Liver (tissue), 9 donors: Measurements from ENCODE around the gene RGL1. TPM values are rescaled to one million over a fixed set of nuclear protein-coding genes. Genes with fewer than 3 reads are reported as not detected.

Experiments
- DNase-seq: peaks from one replicate; pipeline ENCODE4 v3.0.0-alpha.2; 2017; ENCODE audit warnings: low spot score
- H3K27ac ChIP-seq, 2 donors: one replicate each; pipeline ENCODE4 v1.7.0; 2013; ENCODE audit warnings: inconsistent platforms in 2 of 2, low read length in 2 of 2, control low read depth in 1 of 2, low read depth in 1 of 2, mild to moderate bottlenecking in 1 of 2
- H3K27me3 ChIP-seq, 4 donors: one replicate each; pipeline versions ENCODE4 v1.6.1 to v1.7.0; 2013; ENCODE audit warnings: low read length in 3 of 4, inconsistent platforms in 1 of 4, mild to moderate bottlenecking in 1 of 4, moderate library complexity in 1 of 4; ENCODE audit not compliant: control insufficient read depth in 4 of 4, insufficient read depth in 4 of 4
- H3K36me3 ChIP-seq, 4 donors: one replicate each; pipeline versions ENCODE4 v1.6.1 to v1.7.0; 2013; ENCODE audit warnings: low read length in 3 of 4, mild to moderate bottlenecking in 3 of 4, low read depth in 1 of 4, moderate library complexity in 1 of 4; ENCODE audit not compliant: control insufficient read depth in 4 of 4, insufficient read depth in 3 of 4
- H3K4me1 ChIP-seq, 4 donors: one replicate each; pipeline versions ENCODE4 v1.6.1 to v1.7.0; 2013; ENCODE audit warnings: low read length in 3 of 4, mild to moderate bottlenecking in 3 of 4, moderate library complexity in 1 of 4; ENCODE audit not compliant: control insufficient read depth in 4 of 4, insufficient read depth in 4 of 4
- H3K4me3 ChIP-seq, 3 donors: one replicate each; pipeline versions ENCODE4 v1.6.1 to v1.7.0; 2013; ENCODE audit warnings: low read length in 3 of 3, control low read depth in 1 of 3, low read depth in 1 of 3, mild to moderate bottlenecking in 1 of 3
- H3K9ac ChIP-seq, 2 donors: one replicate each; pipeline ENCODE4 v1.7.0; 2013; ENCODE audit warnings: low read length in 2 of 2, mild to moderate bottlenecking in 2 of 2, moderate library complexity in 2 of 2, control low read depth in 1 of 2, low read depth in 1 of 2
- H3K9me3 ChIP-seq, 4 donors: one replicate each; pipeline versions ENCODE4 v1.6.1 to v1.7.0; 2013; ENCODE audit warnings: low read length in 3 of 4; ENCODE audit not compliant: control insufficient read depth in 4 of 4
- EGR1 ChIP-seq, 2 donors: IDR thresholded peaks; 2 replicates each; pipeline ENCODE4 v1.6.1; 2016 to 2018; ENCODE audit warnings: antibody characterized with exemption in 2 of 2, low read depth in 2 of 2
- FOXA1 ChIP-seq: IDR thresholded peaks from 2 replicates; pipeline ENCODE4 v1.6.1; 2016; ENCODE audit warnings: antibody characterized with exemption
- FOXA2 ChIP-seq: IDR thresholded peaks from 2 replicates; pipeline ENCODE4 v1.6.1; 2016; ENCODE audit warnings: antibody characterized with exemption
- GABPA ChIP-seq, 2 donors: IDR thresholded peaks in 1 of 2; conservative IDR thresholded peaks in 1 of 2; 2 replicates each; pipeline ENCODE4 v1.6.1; 2016; ENCODE audit warnings: antibody characterized with exemption in 2 of 2, mild to moderate bottlenecking in 1 of 2, moderate library complexity in 1 of 2
- HNF4A ChIP-seq, 2 donors: conservative IDR thresholded peaks; 2 replicates each; pipeline ENCODE4 v1.6.1; 2016; ENCODE audit warnings: antibody characterized with exemption in 2 of 2, mild to moderate bottlenecking in 2 of 2
- HNF4G ChIP-seq: IDR thresholded peaks from 2 replicates; pipeline ENCODE4 v1.6.1; 2016; ENCODE audit warnings: antibody characterized with exemption
- JUND ChIP-seq, 2 donors: IDR thresholded peaks; 2 replicates each; pipeline ENCODE4 v1.6.1; 2016; ENCODE audit warnings: antibody characterized with exemption in 2 of 2
- NR2F2 ChIP-seq: IDR thresholded peaks from 2 replicates; pipeline ENCODE4 v1.6.1; 2016; ENCODE audit warnings: antibody characterized with exemption
- RAD21 ChIP-seq, 2 donors: IDR thresholded peaks; 2 replicates each; pipeline ENCODE4 v1.6.1; 2016; ENCODE audit warnings: antibody characterized with exemption in 2 of 2, mild to moderate bottlenecking in 2 of 2
- RXRA ChIP-seq, 2 donors: IDR thresholded peaks; 2 replicates each; pipeline ENCODE4 v1.6.1; 2017 to 2018; ENCODE audit warnings: antibody characterized with exemption in 2 of 2, mild to moderate bottlenecking in 1 of 2
- SP1 ChIP-seq: IDR thresholded peaks from 2 replicates; pipeline ENCODE4 v1.6.1; 2018; ENCODE audit warnings: antibody characterized with exemption, mild to moderate bottlenecking
- TAF1 ChIP-seq: conservative IDR thresholded peaks from 2 replicates; pipeline ENCODE4 v1.6.1; 2016; ENCODE audit warnings: antibody characterized with exemption, mild to moderate bottlenecking
- YY1 ChIP-seq: IDR thresholded peaks from 2 replicates; pipeline ENCODE4 v1.6.1; 2016; ENCODE audit warnings: antibody characterized with exemption, mild to moderate bottlenecking
- WGBS: extraction: QIAGEN DNeasy Blood & Tissue Kit; methylation state at CpG from one replicate; pipeline ENCODE4 v1.1.7; 2013; 5-methylcytosine and 5-hydroxymethylcytosine counted together
- polyA plus RNA-seq, 2 donors: library from polyadenylated mRNA; stranded (reverse) in 1 of 2; unstranded in 1 of 2; fragments of 200-250 nt in 1 of 2; fragments of >200 nt in 1 of 2; fragmentation: Nextera tagmentation in 1 of 2; extraction: Ambion mirVana in 1 of 2; gene quantifications; one replicate each; pipeline versions ENCODE4 v1.2.1 to v1.2.3, GENCODE V29; 2013 to 2015
- total RNA-seq, 2 donors: library from RNA; depleted of rRNA; stranded (reverse); fragments of >200 nt; gene quantifications; one replicate each; pipeline ENCODE4 v1.2.3, GENCODE V29; 2014
- TF ChIP-seq, protein P1 (sequence below): IDR thresholded peaks from 2 replicates; pipeline ENCODE4 v1.6.1; 2016; ENCODE audit warnings: antibody characterized with exemption
- TF ChIP-seq, protein P2 (sequence below): fragments of 150-350 bp; IDR thresholded peaks from 2 replicates; pipeline ENCODE4 v1.5.1; 2017; ENCODE audit warnings: improper control_type of control experiment, low read depth, low read length; ENCODE audit not compliant: missing input control
- TF ChIP-seq, protein P3 (sequence below): IDR thresholded peaks from 2 replicates; pipeline ENCODE4 v1.6.1; 2016; ENCODE audit warnings: antibody characterized with exemption
- TF ChIP-seq, protein P4 (sequence below): IDR thresholded peaks from 2 replicates; pipeline ENCODE4 v1.6.1; 2016; ENCODE audit warnings: antibody characterized with exemption
- TF ChIP-seq, protein P5 (sequence below): IDR thresholded peaks from 2 replicates; pipeline ENCODE4 v1.6.1; 2016; ENCODE audit warnings: antibody characterized with exemption, mild to moderate bottlenecking
- donor health status: healthy.
- donor health status: healthy.
- donor health status: healthy.
- donor health status: healthy.
- donor health status: healthy.

Gene RGL1
- total and polyA plus RNA-seq, 4 donors: 3.9 to 15.3 (median 8.9) TPM

DNA sequence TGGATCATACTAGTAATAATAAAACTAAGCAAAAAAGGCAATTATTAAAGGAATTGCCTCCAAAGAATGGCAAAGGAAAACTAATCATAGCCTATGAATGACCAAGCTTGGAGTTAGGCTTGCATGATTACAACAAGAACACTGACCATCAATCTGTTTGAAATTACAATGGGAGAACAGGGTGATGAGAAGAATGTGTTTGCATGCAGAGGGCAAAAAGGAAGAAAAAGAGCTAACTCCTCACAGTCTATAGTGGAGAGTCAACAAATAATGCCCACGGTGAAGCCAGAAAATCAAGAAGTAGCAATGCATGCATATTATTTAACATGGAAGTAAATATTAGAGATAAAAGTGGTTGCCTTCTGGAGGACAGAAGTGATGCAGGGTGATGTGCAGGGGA lies 160.8 kb downstream of the RGL1 start:
- TF ChIP-seq SP1 (no peak), YY1 (no peak), RAD21 (IDR thresholded peaks at IDR 0.05) (no peak), RXRA (IDR thresholded peaks at IDR 0.05) (no peak), FOXA2 (no peak), FOXA1 (no peak), JUND (IDR thresholded peaks at IDR 0.05) (no peak), HNF4G (no peak), GABPA (IDR thresholded peaks at IDR 0.05 in 1 of 2, conservative IDR thresholded peaks at IDR 0.05 in 1 of 2) (no peak), NR2F2 (no peak), TAF1 (no peak)
- TF ChIP-seq, protein P1, sequence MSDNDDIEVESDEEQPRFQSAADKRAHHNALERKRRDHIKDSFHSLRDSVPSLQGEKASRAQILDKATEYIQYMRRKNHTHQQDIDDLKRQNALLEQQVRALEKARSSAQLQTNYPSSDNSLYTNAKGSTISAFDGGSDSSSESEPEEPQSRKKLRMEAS: no peak
- TF ChIP-seq, protein P2, sequence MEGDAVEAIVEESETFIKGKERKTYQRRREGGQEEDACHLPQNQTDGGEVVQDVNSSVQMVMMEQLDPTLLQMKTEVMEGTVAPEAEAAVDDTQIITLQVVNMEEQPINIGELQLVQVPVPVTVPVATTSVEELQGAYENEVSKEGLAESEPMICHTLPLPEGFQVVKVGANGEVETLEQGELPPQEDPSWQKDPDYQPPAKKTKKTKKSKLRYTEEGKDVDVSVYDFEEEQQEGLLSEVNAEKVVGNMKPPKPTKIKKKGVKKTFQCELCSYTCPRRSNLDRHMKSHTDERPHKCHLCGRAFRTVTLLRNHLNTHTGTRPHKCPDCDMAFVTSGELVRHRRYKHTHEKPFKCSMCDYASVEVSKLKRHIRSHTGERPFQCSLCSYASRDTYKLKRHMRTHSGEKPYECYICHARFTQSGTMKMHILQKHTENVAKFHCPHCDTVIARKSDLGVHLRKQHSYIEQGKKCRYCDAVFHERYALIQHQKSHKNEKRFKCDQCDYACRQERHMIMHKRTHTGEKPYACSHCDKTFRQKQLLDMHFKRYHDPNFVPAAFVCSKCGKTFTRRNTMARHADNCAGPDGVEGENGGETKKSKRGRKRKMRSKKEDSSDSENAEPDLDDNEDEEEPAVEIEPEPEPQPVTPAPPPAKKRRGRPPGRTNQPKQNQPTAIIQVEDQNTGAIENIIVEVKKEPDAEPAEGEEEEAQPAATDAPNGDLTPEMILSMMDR: no peak
- TF ChIP-seq, protein P3, sequence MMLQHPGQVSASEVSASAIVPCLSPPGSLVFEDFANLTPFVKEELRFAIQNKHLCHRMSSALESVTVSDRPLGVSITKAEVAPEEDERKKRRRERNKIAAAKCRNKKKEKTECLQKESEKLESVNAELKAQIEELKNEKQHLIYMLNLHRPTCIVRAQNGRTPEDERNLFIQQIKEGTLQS: no peak
- TF ChIP-seq, protein P4, sequence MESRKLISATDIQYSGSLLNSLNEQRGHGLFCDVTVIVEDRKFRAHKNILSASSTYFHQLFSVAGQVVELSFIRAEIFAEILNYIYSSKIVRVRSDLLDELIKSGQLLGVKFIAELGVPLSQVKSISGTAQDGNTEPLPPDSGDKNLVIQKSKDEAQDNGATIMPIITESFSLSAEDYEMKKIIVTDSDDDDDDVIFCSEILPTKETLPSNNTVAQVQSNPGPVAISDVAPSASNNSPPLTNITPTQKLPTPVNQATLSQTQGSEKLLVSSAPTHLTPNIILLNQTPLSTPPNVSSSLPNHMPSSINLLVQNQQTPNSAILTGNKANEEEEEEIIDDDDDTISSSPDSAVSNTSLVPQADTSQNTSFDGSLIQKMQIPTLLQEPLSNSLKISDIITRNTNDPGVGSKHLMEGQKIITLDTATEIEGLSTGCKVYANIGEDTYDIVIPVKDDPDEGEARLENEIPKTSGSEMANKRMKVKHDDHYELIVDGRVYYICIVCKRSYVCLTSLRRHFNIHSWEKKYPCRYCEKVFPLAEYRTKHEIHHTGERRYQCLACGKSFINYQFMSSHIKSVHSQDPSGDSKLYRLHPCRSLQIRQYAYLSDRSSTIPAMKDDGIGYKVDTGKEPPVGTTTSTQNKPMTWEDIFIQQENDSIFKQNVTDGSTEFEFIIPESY: no peak
- TF ChIP-seq, protein P5, sequence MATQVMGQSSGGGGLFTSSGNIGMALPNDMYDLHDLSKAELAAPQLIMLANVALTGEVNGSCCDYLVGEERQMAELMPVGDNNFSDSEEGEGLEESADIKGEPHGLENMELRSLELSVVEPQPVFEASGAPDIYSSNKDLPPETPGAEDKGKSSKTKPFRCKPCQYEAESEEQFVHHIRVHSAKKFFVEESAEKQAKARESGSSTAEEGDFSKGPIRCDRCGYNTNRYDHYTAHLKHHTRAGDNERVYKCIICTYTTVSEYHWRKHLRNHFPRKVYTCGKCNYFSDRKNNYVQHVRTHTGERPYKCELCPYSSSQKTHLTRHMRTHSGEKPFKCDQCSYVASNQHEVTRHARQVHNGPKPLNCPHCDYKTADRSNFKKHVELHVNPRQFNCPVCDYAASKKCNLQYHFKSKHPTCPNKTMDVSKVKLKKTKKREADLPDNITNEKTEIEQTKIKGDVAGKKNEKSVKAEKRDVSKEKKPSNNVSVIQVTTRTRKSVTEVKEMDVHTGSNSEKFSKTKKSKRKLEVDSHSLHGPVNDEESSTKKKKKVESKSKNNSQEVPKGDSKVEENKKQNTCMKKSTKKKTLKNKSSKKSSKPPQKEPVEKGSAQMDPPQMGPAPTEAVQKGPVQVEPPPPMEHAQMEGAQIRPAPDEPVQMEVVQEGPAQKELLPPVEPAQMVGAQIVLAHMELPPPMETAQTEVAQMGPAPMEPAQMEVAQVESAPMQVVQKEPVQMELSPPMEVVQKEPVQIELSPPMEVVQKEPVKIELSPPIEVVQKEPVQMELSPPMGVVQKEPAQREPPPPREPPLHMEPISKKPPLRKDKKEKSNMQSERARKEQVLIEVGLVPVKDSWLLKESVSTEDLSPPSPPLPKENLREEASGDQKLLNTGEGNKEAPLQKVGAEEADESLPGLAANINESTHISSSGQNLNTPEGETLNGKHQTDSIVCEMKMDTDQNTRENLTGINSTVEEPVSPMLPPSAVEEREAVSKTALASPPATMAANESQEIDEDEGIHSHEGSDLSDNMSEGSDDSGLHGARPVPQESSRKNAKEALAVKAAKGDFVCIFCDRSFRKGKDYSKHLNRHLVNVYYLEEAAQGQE: no peak
- 91% methylated on average over 1 of the region's 1 CpG for WGBS

DNA sequence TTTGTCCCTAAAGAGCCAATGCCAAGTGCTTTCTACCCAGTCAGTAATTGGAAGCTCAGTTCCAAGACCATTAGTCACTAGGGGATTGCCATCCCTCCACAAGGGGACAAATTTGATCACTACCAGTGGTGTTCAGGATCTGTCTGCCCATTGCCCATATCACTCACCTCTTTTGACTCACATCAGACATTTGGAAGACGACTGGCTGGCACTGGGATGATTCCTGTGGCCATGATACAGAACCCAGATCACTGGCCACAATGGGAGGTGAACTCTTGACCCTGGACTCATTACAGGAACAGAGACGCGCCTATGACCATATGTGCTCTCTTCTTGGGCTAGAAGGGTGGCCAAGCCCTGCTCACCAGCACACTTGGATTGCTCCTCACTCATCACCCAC lies 161.6 kb downstream of the RGL1 start:
- TF ChIP-seq, protein P5: no peak
- TF ChIP-seq, protein P1: no peak
- TF ChIP-seq HNF4A (conservative IDR thresholded peaks at IDR 0.05): no peak
- TF ChIP-seq GABPA (IDR thresholded peaks at IDR 0.05 in 1 of 2, conservative IDR thresholded peaks at IDR 0.05 in 1 of 2): no peak
- no peak for TF ChIP-seq EGR1 (IDR thresholded peaks at IDR 0.05; ENCODE audit: low read depth in 2 of 2)
- TF ChIP-seq NR2F2: no peak
- TF ChIP-seq RAD21 (IDR thresholded peaks at IDR 0.05): no peak
- no peak overlapping the region for H3K9ac ChIP-seq
- no peaks in the 10 kb centered on the region for H3K36me3 ChIP-seq
- H3K9me3 ChIP-seq: no peaks in the 10 kb centered on the region
- no peaks in the 10 kb centered on the region for H3K4me1 ChIP-seq
- 89% methylated on average over 3 of the region's 3 CpGs for WGBS
- H3K4me3 ChIP-seq: no peak overlapping the region
- H3K27me3 ChIP-seq: no peaks in the 10 kb centered on the region
- H3K27ac ChIP-seq: no peak overlapping the region
- DNase-seq: no peak

More for the DNA sequence above, 160.8 kb downstream of the RGL1 start:
- no peak for DNase-seq
- H3K9me3 ChIP-seq: no peaks in the 10 kb centered on the region
- H3K4me1 ChIP-seq: no peaks in the 10 kb centered on the region
- H3K36me3 ChIP-seq: no peaks in the 10 kb centered on the region
- H3K4me3 ChIP-seq: no peak overlapping the region
- H3K27me3 ChIP-seq: no peaks in the 10 kb centered on the region
- H3K9ac ChIP-seq: no peak overlapping the region
- no peak overlapping the region for H3K27ac ChIP-seq
